Stimulated activated naive CD8-positive, alpha-beta T cell treated with anti-CD3 and anti-CD28 coated beads, Interleukin-15, Interleukin-2, amounts not matched to agents 100 ng/mL and 50 ng/mL, for 24 hours (primary cell): Measurements from ENCODE around the gene POLD4.

Experiments
- H3K27ac Mint-ChIP-seq: one replicate; pipeline ENCODE4 v1.8.0; 2021; ENCODE audit warnings: mild to moderate bottlenecking, mixed read lengths
- H3K27me3 Mint-ChIP-seq: one replicate; pipeline ENCODE4 v1.8.0; 2021; ENCODE audit warnings: mixed read lengths
- H3K36me3 Mint-ChIP-seq: one replicate; pipeline ENCODE4 v1.8.0; 2021; ENCODE audit warnings: low read depth, mixed read lengths
- H3K4me1 Mint-ChIP-seq: one replicate; pipeline ENCODE4 v1.8.0; 2021; ENCODE audit warnings: low read depth, mixed read lengths
- H3K4me3 Mint-ChIP-seq: one replicate; pipeline ENCODE4 v1.8.0; 2021; ENCODE audit warnings: mild to moderate bottlenecking, mixed read lengths
- H3K9me3 Mint-ChIP-seq: one replicate; pipeline ENCODE4 v1.8.0; 2021; ENCODE audit warnings: mixed read lengths

The POLD4 gene

GRCh38 chr11:67393990-67394389 is 40.6 kb upstream of the POLD4 start:
- H3K36me3 Mint-ChIP-seq, result peaks cover 20% of the 10 kb centered on the region
- H3K9me3 Mint-ChIP-seq, result no peaks in the 10 kb centered on the region
- peak overlapping the region; percentile 37 for H3K4me3 Mint-ChIP-seq
- H3K27ac Mint-ChIP-seq, result no peak overlapping the region
- H3K4me1 Mint-ChIP-seq, result peaks cover 58% of the 10 kb centered on the region
- H3K27me3 Mint-ChIP-seq, result no peaks in the 10 kb centered on the region

- H3K9me3 Mint-ChIP-seq, result no peaks in the 10 kb centered on the region
- no peak overlapping the region for H3K27ac Mint-ChIP-seq
- peak overlapping the region; percentile 93 for H3K4me3 Mint-ChIP-seq
- no peaks in the 10 kb centered on the region for H3K27me3 Mint-ChIP-seq
- H3K4me1 Mint-ChIP-seq, result peaks cover 56% of the 10 kb centered on the region
- peaks cover 18% of the 10 kb centered on the region for H3K36me3 Mint-ChIP-seq
Observed at GRCh38 chr11:67393437-67393836, 40.1 kb upstream of the POLD4 start.

- Mint-ChIP-seq H3K36me3 (peaks cover 9% of the 10 kb centered on the region), H3K4me3 (peak overlapping the region; percentile 93), H3K4me1 (peaks cover 46% of the 10 kb centered on the region), H3K27ac (peak overlapping the region; percentile 72), H3K27me3 (no peaks in the 10 kb centered on the region), H3K9me3 (no peaks in the 10 kb centered on the region)
Observed at GRCh38 chr11:67392183-67392715, 38.9 kb upstream of the POLD4 start.

GRCh38 chr11:67391304-67392182 is 38.2 kb upstream of the POLD4 start, which contains the start of gene RAD9A:
Gene RAD9A (plus strand): TSS chr11:67391986. CDS start chr11:67392045, 59 bp downstream.
- peaks cover 5% of the 10 kb centered on the region for H3K36me3 Mint-ChIP-seq
- H3K9me3 Mint-ChIP-seq, result no peaks in the 10 kb centered on the region
- peaks cover 40% of the 10 kb centered on the region for H3K4me1 Mint-ChIP-seq
- peak within 1 kb of the TSS; percentile 93 for H3K4me3 Mint-ChIP-seq
- H3K27ac Mint-ChIP-seq, result peak within 1 kb of the TSS; percentile 90
- no peaks in the 10 kb centered on the region for H3K27me3 Mint-ChIP-seq

GRCh38 chr11:67390947-67391303 is 37.6 kb upstream of the POLD4 start:
- H3K9me3 Mint-ChIP-seq, result no peaks in the 10 kb centered on the region
- peaks cover 37% of the 10 kb centered on the region for H3K4me1 Mint-ChIP-seq
- peaks cover 5% of the 10 kb centered on the region for H3K36me3 Mint-ChIP-seq
- H3K4me3 Mint-ChIP-seq, result peak overlapping the region; percentile 93
- H3K27ac Mint-ChIP-seq, result peak overlapping the region; percentile 90
- no peaks in the 10 kb centered on the region for H3K27me3 Mint-ChIP-seq

GRCh38 chr11:67389477-67389876 is 36.1 kb upstream of the POLD4 start:
- H3K4me3 Mint-ChIP-seq, result peak overlapping the region; percentile 64
- no peaks in the 10 kb centered on the region for H3K27me3 Mint-ChIP-seq
- peaks cover 42% of the 10 kb centered on the region for H3K4me1 Mint-ChIP-seq
- H3K27ac Mint-ChIP-seq, result peak overlapping the region; percentile 67
- no peaks in the 10 kb centered on the region for H3K9me3 Mint-ChIP-seq
- peaks cover 5% of the 10 kb centered on the region for H3K36me3 Mint-ChIP-seq

- Mint-ChIP-seq H3K27ac (no peak overlapping the region), H3K36me3 (no peaks in the 10 kb centered on the region), H3K4me1 (peaks cover 28% of the 10 kb centered on the region), H3K4me3 (no peak overlapping the region), H3K27me3 (no peaks in the 10 kb centered on the region), H3K9me3 (no peaks in the 10 kb centered on the region)
Observed at GRCh38 chr11:67387518-67387917, 34.2 kb upstream of the POLD4 start.

GRCh38 chr11:67387069-67387468 is 33.7 kb upstream of the POLD4 start:
- Mint-ChIP-seq H3K27ac (no peak overlapping the region), H3K36me3 (no peaks in the 10 kb centered on the region), H3K9me3 (no peaks in the 10 kb centered on the region), H3K4me3 (no peak overlapping the region), H3K4me1 (peaks cover 29% of the 10 kb centered on the region), H3K27me3 (no peaks in the 10 kb centered on the region)

- peaks cover 32% of the 10 kb centered on the region for H3K4me1 Mint-ChIP-seq
- H3K27ac Mint-ChIP-seq, result no peak overlapping the region
- no peak overlapping the region for H3K4me3 Mint-ChIP-seq
Observed at GRCh38 chr11:67384851-67385366, 31.6 kb upstream of the POLD4 start.

GRCh38 chr11:67382276-67383136 is 29.2 kb upstream of the POLD4 start:
- H3K27me3 Mint-ChIP-seq, result no peaks in the 10 kb centered on the region
- no peak overlapping the region for H3K4me3 Mint-ChIP-seq
- peaks cover 34% of the 10 kb centered on the region for H3K4me1 Mint-ChIP-seq
- no peak overlapping the region for H3K27ac Mint-ChIP-seq
- no peaks in the 10 kb centered on the region for H3K9me3 Mint-ChIP-seq
- H3K36me3 Mint-ChIP-seq, result no peaks in the 10 kb centered on the region

More at GRCh38 chr11:67384851-67385366, 31.6 kb upstream of the POLD4 start:
- H3K36me3 Mint-ChIP-seq, result no peaks in the 10 kb centered on the region
- H3K27me3 Mint-ChIP-seq, result no peaks in the 10 kb centered on the region
- H3K9me3 Mint-ChIP-seq, result no peaks in the 10 kb centered on the region

- Mint-ChIP-seq H3K9me3 (no peaks in the 10 kb centered on the region), H3K27me3 (no peaks in the 10 kb centered on the region), H3K27ac (peak overlapping the region; percentile 19), H3K36me3 (no peaks in the 10 kb centered on the region), H3K4me1 (peaks cover 34% of the 10 kb centered on the region), H3K4me3 (no peak overlapping the region)
Observed at GRCh38 chr11:67381244-67381972, 28.1 kb upstream of the POLD4 start.

- Mint-ChIP-seq H3K4me1 (peaks cover 35% of the 10 kb centered on the region), H3K27me3 (peaks cover under 1% of the 10 kb centered on the region), H3K4me3 (no peak overlapping the region), H3K27ac (no peak overlapping the region), H3K36me3 (no peaks in the 10 kb centered on the region), H3K9me3 (no peaks in the 10 kb centered on the region)
Observed at GRCh38 chr11:67379061-67380058, 26.0 kb upstream of the POLD4 start.

- Mint-ChIP-seq H3K4me3 (no peak overlapping the region), H3K27me3 (peaks cover 5% of the 10 kb centered on the region), H3K27ac (no peak overlapping the region), H3K36me3 (no peaks in the 10 kb centered on the region), H3K9me3 (no peaks in the 10 kb centered on the region), H3K4me1 (peaks cover 43% of the 10 kb centered on the region)
Observed at GRCh38 chr11:67378544-67378943, 25.2 kb upstream of the POLD4 start.
